ENCODE data around the gene ZNF354B.

GRCh38 chr5:178869577-178869976 lies 9.8 kb downstream of the ZNF354B start:
- TF ChIP-seq, protein P1, sequence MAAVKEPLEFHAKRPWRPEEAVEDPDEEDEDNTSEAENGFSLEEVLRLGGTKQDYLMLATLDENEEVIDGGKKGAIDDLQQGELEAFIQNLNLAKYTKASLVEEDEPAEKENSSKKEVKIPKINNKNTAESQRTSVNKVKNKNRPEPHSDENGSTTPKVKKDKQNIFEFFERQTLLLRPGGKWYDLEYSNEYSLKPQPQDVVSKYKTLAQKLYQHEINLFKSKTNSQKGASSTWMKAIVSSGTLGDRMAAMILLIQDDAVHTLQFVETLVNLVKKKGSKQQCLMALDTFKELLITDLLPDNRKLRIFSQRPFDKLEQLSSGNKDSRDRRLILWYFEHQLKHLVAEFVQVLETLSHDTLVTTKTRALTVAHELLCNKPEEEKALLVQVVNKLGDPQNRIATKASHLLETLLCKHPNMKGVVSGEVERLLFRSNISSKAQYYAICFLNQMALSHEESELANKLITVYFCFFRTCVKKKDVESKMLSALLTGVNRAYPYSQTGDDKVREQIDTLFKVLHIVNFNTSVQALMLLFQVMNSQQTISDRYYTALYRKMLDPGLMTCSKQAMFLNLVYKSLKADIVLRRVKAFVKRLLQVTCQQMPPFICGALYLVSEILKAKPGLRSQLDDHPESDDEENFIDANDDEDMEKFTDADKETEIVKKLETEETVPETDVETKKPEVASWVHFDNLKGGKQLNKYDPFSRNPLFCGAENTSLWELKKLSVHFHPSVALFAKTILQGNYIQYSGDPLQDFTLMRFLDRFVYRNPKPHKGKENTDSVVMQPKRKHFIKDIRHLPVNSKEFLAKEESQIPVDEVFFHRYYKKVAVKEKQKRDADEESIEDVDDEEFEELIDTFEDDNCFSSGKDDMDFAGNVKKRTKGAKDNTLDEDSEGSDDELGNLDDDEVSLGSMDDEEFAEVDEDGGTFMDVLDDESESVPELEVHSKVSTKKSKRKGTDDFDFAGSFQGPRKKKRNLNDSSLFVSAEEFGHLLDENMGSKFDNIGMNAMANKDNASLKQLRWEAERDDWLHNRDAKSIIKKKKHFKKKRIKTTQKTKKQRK (IDR thresholded peaks at IDR 0.05; ENCODE audit: low read length), result no peak
- TF ChIP-seq TBP (CRISPR knock-in tag; IDR thresholded peaks at IDR 0.05) (no peak), POLR2A (IDR thresholded peaks at IDR 0.05; ENCODE audit: insufficient read depth in 1 of 2, low read depth in 2 of 2, low read length in 2 of 2) (no peak), ZNF292 (CRISPR knock-in tag; IDR thresholded peaks at IDR 0.05; ENCODE audit: borderline replicate concordance, low read depth) (no peak), ZSCAN25 (CRISPR knock-in tag; IDR thresholded peaks at IDR 0.05) (no peak), REST (IDR thresholded peaks at IDR 0.05; ENCODE audit: borderline replicate concordance in 1 of 2, low read depth in 1 of 2, low read length in 2 of 2) (no peak), CHD4 (IDR thresholded peaks at IDR 0.05; ENCODE audit: borderline replicate concordance, low read length) (no peak), NAIF1 (CRISPR knock-in tag; IDR thresholded peaks at IDR 0.05; ENCODE audit: borderline replicate concordance) (no peak), PATZ1 (CRISPR knock-in tag; IDR thresholded peaks at IDR 0.05) (no peak), HOXA7 (CRISPR knock-in tag; IDR thresholded peaks at IDR 0.05) (no peak), ZNF713 (CRISPR knock-in tag; IDR thresholded peaks at IDR 0.05) (no peak), NR2F6 (IDR thresholded peaks at IDR 0.05) (no peak), NR2F6 (CRISPR knock-in tag; IDR thresholded peaks at IDR 0.05) (no peak)
- TF ChIP-seq, protein P2, sequence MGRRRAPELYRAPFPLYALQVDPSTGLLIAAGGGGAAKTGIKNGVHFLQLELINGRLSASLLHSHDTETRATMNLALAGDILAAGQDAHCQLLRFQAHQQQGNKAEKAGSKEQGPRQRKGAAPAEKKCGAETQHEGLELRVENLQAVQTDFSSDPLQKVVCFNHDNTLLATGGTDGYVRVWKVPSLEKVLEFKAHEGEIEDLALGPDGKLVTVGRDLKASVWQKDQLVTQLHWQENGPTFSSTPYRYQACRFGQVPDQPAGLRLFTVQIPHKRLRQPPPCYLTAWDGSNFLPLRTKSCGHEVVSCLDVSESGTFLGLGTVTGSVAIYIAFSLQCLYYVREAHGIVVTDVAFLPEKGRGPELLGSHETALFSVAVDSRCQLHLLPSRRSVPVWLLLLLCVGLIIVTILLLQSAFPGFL (CRISPR knock-in tag; IDR thresholded peaks at IDR 0.05), result no peak
- TF ChIP-seq, protein P3, sequence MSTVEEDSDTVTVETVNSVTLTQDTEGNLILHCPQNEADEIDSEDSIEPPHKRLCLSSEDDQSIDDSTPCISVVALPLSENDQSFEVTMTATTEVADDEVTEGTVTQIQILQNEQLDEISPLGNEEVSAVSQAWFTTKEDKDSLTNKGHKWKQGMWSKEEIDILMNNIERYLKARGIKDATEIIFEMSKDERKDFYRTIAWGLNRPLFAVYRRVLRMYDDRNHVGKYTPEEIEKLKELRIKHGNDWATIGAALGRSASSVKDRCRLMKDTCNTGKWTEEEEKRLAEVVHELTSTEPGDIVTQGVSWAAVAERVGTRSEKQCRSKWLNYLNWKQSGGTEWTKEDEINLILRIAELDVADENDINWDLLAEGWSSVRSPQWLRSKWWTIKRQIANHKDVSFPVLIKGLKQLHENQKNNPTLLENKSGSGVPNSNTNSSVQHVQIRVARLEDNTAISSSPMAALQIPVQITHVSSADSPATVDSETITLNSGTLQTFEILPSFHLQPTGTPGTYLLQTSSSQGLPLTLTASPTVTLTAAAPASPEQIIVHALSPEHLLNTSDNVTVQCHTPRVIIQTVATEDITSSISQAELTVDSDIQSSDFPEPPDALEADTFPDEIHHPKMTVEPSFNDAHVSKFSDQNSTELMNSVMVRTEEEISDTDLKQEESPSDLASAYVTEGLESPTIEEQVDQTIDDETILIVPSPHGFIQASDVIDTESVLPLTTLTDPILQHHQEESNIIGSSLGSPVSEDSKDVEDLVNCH (CRISPR knock-in tag; IDR thresholded peaks at IDR 0.05), result no peak

All from HepG2 (cell line).